Ishikawa (cell line): ENCODE measurements around the gene ICAM2.

Experiments used
- CEBPB ChIP-seq: IDR thresholded peaks from 2 replicates; pipeline ENCODE4 v1.6.1; 2012
- CREB1 ChIP-seq: IDR thresholded peaks from 2 replicates; pipeline ENCODE4 v1.6.1; 2012; ENCODE audit warnings: low read depth
- EGR1 ChIP-seq: IDR thresholded peaks from 2 replicates; pipeline ENCODE4 v1.6.1; 2012
- EP300 ChIP-seq: IDR thresholded peaks from 2 replicates; pipeline ENCODE4 v1.6.1; 2012; ENCODE audit warnings: borderline replicate concordance
- MAX ChIP-seq: IDR thresholded peaks from 2 replicates; pipeline ENCODE4 v1.6.1; 2012
- RAD21 ChIP-seq: IDR thresholded peaks from 2 replicates; pipeline ENCODE4 v1.6.1; 2012; ENCODE audit warnings: low read depth
- TAF1 ChIP-seq: IDR thresholded peaks from 2 replicates; pipeline ENCODE4 v1.6.1; 2012; ENCODE audit warnings: low read depth, mild to moderate bottlenecking
- TCF12 ChIP-seq: IDR thresholded peaks from 2 replicates; pipeline ENCODE4 v1.6.1; 2012; ENCODE audit warnings: low read depth
- YY1 ChIP-seq: IDR thresholded peaks from 2 replicates; pipeline ENCODE4 v1.6.1; 2012; ENCODE audit warnings: low read depth
- ZBTB7A ChIP-seq: IDR thresholded peaks from 2 replicates; pipeline ENCODE4 v1.6.1; 2012; ENCODE audit warnings: low read depth

GRCh38 chr17:63987221-63988126, 33.0 kb downstream of the ICAM2 start:
- TF ChIP-seq TAF1, result no peak
- no peak for TF ChIP-seq CREB1
- no peak for TF ChIP-seq TCF12
- no peak for TF ChIP-seq ZBTB7A
- no peak for TF ChIP-seq EP300
- TF ChIP-seq CEBPB, result no peak
- TF ChIP-seq MAX, result no peak
- no peak for TF ChIP-seq YY1
- TF ChIP-seq RAD21, result no peak
- TF ChIP-seq EGR1, result no peak
